ELF-1 (cell line): Measurements from ENCODE around the gene DDN.

Source experiments
- DNase-seq: peaks from one replicate; pipeline ENCODE4 v3.0.0-alpha.2; 2016; ENCODE audit warnings: low read depth, low spot score

The DDN gene

DNA sequence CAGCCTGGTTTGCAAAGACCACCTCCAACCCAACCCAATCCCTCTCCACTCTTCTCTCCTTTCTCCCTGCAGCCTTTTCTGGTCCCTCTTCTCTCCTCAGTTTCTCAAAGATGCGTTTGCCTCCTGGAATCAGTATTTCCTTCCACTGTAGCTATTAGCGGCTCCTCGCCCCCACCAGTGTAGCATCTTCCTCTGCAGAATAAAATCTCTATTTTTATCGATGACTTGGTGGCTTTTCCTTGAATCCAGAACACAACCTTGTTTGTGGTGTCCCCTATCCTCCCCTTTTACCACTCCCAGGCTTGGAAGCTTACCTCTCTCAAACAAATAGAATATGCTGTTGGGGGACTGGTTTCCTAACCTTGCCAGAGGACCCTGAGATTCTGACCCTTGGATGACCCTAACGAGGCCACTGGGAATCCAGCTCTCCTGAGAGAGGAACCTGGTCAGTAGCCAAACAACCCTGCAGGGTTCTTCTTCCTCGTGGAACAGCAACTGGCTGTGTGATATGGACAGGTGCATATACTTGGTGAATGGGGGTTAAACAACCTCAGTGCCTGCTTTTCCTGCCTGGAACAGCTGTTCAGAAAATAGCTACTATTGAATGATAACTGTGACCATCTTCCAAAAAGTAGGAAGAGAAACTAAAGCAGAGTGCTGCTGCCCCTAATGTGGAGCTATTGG lies 16.6 kb downstream of the DDN start:
- no peak for DNase-seq

DNA sequence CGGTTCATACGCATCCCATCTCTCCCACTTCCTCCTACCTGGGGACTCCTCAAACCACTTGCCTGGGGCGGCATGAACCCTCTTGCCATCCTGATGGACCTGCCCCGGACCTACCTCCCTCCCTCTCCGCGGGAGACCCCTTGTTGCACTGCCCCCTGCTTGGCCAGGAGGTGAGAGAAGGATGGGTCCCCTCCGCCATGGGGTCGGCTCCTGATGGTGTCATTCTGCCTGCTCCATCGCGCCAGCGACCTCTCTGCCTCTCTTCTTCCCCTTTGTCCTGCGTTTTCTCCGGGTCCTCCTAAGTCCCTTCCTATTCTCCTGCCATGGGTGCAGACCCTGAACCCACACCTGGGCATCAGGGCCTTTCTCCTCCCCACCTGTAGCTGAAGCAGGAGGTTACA lies 17.4 kb downstream of the DDN start:
- no peak for DNase-seq

DNA sequence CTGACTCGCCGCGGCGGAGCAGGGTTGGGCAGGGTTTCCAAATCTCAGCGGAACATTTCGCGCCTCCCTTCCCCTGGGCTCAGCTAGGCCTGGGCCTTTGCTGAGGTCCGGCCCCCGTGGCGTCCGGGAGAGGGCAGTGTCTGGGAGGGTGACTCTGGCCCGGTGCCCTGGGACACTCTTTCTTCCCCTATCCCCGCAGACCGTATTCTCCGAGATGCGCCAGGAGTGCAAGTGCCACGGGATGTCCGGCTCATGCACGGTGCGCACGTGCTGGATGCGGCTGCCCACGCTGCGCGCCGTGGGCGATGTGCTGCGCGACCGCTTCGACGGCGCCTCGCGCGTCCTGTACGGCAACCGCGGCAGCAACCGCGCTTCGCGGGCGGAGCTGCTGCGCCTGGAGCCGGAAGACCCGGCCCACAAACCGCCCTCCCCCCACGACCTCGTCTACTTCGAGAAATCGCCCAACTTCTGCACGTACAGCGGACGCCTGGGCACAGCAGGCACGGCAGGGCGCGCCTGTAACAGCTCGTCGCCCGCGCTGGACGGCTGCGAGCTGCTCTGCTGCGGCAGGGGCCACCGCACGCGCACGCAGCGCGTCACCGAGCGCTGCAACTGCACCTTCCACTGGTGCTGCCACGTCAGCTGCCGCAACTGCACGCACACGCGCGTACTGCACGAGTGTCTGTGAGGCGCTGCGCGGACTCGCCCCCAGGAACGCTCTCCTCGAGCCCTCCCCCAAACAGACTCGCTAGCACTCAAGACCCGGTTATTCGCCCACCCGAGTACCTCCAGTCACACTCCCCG lies 18.0 kb downstream of the DDN start:
- DNase-seq = peak; percentile 27

GRCh38 chr12:48980389-48980952 lies 18.7 kb downstream of the DDN start:
- DNase-seq = peak; percentile 84

DNA sequence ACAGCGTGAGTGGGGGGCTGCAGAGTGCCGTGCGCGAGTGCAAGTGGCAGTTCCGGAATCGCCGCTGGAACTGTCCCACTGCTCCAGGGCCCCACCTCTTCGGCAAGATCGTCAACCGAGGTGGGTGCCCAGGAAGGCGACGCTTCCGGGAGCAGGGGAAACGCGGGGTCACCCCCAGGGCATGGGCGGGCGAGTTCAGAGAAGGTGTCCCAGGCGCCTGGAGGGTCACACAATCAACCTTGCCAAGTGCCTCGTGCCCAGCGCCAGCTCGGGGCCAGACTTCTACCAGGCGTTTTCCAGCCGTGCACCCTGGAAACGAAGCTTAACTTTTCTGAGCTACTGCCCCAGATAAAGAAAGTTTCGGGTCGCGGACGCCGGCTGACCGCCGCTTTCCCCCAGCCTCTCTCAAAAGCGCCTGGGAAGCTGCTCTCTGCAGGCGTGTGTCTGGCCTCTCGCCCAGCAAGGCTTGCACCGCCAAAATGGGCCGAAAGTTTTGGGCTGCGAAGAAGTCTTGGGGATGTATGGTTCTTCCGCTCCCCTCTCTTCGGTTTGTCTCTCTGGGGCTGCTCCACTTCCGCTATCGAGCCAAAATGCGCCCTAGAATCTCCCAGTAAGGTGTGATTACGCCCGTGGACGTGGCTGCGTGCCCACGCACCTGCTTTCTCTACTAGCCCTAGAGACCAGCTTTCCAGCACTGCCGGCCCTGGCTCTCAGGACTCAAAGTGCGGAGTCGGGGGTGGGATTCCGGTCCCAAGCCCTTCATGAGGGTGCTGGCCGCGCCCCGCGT lies 19.4 kb downstream of the DDN start:
- peak; percentile 47 for DNase-seq

- DNase-seq = peak; percentile 38
Observed at GRCh38 chr12:48978741-48979601, 20.2 kb downstream of the DDN start.

DNA sequence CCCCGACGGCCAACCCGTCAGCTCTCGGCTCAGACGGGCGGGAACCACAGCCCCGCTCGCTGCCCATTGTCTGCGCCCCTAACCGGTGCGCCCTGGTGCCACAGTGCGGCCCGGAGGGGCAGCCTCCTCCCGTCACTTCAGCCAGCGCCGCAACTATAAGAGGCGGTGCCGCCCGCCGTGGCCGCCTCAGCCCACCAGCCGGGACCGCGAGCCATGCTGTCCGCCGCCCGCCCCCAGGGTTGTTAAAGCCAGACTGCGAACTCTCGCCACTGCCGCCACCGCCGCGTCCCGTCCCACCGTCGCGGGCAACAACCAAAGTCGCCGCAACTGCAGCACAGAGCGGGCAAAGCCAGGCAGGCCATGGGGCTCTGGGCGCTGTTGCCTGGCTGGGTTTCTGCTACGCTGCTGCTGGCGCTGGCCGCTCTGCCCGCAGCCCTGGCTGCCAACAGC lies 20.9 kb downstream of the DDN start, which contains the start of gene WNT1:
TSS of gene WNT1 (plus strand) at position 32 of the 450 bp plus-strand sequence. CDS start at position 361, 329 bp downstream.
- DNase-seq = peak; percentile 34

- peak; percentile 24 for DNase-seq
Observed at GRCh38 chr12:48977290-48978281, 21.6 kb downstream of the DDN start.

- peak; percentile 84 for DNase-seq
Observed at GRCh38 chr12:48973941-48974673, 25.1 kb downstream of the DDN start.

DNA sequence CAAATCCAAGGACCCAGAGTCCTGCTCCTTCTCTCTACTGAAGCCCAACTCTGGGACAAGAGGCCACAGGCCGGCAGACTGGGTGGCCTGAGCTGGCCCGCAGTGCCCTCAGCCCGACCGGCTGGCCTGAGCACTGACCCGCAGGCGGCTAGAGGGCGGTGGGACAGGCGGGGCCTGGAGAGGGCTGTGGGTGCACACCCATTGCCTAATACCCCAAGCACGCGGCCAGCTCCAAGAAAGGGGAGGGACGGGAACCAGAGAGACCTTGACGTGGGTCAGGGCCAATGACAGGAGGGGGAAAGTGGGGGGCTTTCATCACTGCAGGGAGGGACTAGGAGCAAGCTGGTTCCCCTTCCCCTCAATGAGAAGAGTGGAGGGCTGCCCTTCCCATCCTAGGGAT lies 25.6 kb downstream of the DDN start:
- peak; percentile 44 for DNase-seq

GRCh38 chr12:48972952-48973483 lies 26.2 kb downstream of the DDN start:
- DNase-seq = no peak

DNA sequence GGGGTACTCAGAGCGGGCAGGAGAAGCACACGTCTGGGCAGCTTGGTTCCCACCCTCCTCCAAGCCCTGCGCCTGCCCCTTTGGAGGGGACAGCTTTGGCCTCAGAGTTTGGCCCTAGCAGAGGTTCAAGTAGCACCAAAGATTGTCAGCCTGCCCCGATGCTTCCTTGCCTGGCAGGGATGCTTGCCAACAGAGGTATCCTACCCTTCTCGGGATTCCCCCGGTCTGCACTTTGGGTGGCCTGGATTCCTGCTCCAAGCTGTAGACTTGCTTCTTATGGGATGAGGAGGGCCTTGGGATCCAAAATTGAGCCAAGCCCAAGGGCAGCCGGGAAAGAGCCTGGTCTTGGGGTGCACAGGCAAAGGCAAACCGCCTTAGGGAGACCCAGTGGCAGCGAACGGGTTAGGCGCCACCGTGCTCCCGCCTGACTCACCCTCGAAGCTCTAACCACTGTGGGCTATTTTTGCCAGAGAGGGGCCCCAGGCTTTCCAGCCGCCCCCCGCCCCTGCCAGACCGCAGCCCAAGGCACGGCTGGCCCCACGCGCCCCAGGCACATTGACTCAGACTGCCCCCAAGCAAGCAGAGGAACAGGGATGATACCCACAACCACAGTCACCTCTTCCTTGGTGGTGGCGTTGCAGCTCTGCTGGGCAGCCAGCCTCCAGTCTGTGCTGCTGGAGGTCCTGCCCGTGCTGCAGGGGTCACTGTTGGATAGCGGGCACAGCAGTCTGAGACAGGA lies 26.8 kb downstream of the DDN start:
- DNase-seq = no peak

DNA sequence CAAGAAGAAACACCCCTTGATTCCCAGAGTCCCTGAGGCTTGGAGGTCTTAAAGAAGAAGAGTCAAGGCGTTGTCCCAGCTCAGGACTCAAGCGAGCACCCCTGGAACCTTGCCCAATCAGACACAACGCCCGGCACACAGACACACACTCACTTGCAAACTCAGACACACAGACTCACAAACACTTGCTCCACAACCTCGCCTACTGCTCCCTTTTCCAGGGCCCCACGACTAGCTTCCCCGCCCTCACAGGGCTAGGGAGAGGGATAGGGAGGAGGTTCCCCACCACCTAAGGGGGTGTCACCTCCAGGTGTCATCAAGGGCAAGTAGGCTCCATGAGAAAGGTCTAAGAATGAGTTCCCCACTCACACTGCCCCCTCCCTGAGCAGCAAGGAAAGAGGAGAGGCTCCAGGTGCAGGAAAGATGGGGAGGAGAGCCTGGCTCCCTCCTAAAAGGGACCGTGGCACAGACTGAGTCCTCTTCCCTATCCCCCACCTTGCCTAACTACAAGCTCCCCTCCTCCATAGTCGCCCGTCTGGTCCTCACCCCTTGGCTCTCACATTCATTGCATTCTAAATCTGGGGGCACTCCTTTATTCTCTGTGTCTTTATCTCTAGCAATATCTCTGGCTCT lies 28.4 kb downstream of the DDN start:
- no peak for DNase-seq

DNA sequence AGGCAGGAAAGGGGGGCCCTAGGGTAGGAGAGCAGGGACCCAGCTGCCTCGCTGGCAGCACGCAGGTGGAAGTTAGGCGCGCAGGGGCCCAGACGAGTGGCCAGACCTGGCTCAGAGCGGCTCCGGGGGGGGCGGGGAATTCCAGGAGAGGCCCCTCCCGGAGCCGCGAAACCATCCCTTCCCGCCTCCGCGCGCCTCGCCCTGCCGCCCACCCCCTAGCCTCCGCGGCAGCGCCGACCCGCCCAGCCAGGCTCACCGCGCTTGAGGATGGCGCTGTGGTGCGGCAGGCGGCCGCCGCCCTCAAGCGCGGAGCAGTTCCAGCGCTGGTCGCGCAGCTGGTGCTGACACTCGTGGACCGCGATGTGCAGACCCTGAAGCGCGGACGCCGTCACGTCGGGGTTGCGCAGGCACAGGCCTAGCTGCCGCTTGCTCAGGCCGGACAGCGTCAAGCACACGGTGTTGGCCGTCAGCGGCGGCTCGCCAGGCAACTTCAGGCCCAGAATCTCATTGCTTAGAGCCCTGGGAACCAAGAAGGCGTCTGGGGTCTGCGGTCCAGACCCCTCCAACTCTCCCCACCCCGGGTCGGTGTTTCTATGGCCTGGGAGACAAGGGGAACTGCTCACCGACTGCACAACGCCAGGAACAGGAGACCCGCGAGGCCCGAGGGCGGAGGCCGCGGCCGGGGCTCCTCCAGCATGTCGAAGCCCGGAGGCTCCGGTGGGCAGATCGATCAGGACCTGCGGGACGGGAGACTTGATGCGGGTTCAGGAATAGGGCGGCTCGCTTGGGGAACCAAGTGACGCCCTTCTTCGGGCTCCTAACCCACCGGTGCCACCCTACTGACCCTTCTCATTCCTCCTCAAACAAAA lies 29.1 kb downstream of the DDN start:
- DNase-seq = peak; percentile 64

- no peak for DNase-seq
Observed at GRCh38 chr12:48969160-48969771, 29.9 kb downstream of the DDN start.

GRCh38 chr12:48968467-48968866 lies 30.7 kb downstream of the DDN start:
- DNase-seq = no peak
